ENCODE measurements around the gene TBC1D22B. TPM values are rescaled to one million over a fixed set of nuclear protein-coding genes. Genes with fewer than 3 reads are reported as not detected.
A peak's percentile ranks its signal among the peaks of the same experiment; 100 is the strongest.

The TBC1D22B gene
- total and polyA plus RNA-seq, 2 of the 13 experiments (the other 11 are each of a cell fraction or from before 2014, with no cell fraction given) = 9.7 to 12.9 TPM

DNA sequence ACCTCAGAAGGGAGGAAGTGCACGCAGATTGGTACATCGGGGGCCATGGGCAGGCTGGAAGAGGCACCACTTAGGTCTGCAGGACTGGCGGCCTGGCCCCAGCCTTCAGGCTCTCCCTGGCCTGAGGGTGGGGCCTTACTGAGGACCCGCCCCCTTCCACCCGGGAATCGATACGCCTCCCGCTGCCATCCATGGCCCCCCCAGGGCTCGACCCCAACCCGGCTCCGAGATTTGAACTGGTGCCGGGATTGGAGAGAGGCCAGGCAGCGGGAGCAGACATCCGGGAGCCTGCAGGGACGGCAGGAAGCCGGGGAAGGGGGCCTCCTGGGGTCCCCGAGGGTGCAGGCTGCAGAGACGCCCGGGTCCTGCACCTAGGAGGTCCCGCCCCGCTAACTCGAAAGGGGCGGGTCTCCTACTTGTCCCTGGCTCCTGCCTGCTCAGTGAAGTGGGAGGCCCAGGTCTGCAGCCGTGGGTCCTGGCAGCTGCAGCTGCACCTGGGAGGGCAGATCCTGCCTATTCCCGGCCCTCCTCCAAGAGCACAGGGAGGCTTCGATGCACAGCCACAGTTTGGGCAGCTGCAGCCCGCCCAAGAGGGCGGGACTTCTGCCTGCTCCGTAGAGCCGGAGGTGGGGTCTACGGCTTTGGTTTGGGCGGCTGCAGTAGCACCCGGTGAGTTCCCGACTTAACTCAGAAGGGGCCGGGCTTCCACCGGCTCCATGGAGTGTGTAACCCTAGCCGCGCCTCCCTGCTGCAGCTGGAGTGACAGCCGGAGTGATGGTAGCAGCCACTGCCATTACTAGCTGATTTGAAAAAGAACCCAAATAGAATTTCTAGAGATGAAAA, 35.2 kb upstream of the TBC1D22B start (continued):
- TF ChIP-seq AKAP8 (CRISPR knock-in tag; IDR thresholded peaks at IDR 0.05) (0 out of 2 replicates have a peak, but pooled peaks have one; percentile 64), IRF2 (CRISPR knock-in tag; IDR thresholded peaks at IDR 0.05) (peak; percentile 38; the same call in 1 of the 2 replicates), TCF7L2 (IDR thresholded peaks at IDR 0.05; ENCODE audit: low read depth, low read length) (no peak), SP2 (CRISPR knock-in tag; IDR thresholded peaks at IDR 0.05) (no peak), FOXO1 (CRISPR knock-in tag; IDR thresholded peaks at IDR 0.05) (peak; percentile 49), ZNF615 (CRISPR knock-in tag; IDR thresholded peaks at IDR 0.05; ENCODE audit: borderline replicate concordance) (no peak), NCOA1 (CRISPR knock-in tag; IDR thresholded peaks at IDR 0.05) (0 out of 2 replicates have a peak, but pooled peaks have one; percentile 58), FOXC1 (CRISPR knock-in tag; IDR thresholded peaks at IDR 0.05; ENCODE audit: borderline replicate concordance) (peak; percentile 21; the same call in 1 of the 2 replicates), ZNF607 (CRISPR knock-in tag; IDR thresholded peaks at IDR 0.05; ENCODE audit: borderline replicate concordance) (no peak; the same call in 1 of the 2 replicates), TEAD2 (CRISPR knock-in tag; IDR thresholded peaks at IDR 0.05) (no peak), ZNF598 (CRISPR knock-in tag; IDR thresholded peaks at IDR 0.05; ENCODE audit: borderline replicate concordance) (no peak; the same call in 1 of the 2 replicates), KDM3A (CRISPR knock-in tag; IDR thresholded peaks at IDR 0.05; ENCODE audit: low read depth) (peak; percentile 55; the same call in 1 of the 2 replicates), ZNF253 (CRISPR knock-in tag; IDR thresholded peaks at IDR 0.05; ENCODE audit: borderline replicate concordance) (0 out of 2 replicates have a peak, but pooled peaks have one; percentile 30), NCOA5 (CRISPR knock-in tag; IDR thresholded peaks at IDR 0.05) (no peak), ZNF34 (CRISPR knock-in tag; IDR thresholded peaks at IDR 0.05; ENCODE audit: borderline replicate concordance) (peak; percentile 95), CHD2 (IDR thresholded peaks at IDR 0.05; ENCODE audit: low read depth, low read length) (no peak), TOE1 (CRISPR knock-in tag; IDR thresholded peaks at IDR 0.05) (no peak), MED13 (CRISPR knock-in tag; IDR thresholded peaks at IDR 0.05) (no peak), ZNF207 (IDR thresholded peaks at IDR 0.05; ENCODE audit: borderline replicate concordance) (no peak)
- TF ChIP-seq, protein P1, sequence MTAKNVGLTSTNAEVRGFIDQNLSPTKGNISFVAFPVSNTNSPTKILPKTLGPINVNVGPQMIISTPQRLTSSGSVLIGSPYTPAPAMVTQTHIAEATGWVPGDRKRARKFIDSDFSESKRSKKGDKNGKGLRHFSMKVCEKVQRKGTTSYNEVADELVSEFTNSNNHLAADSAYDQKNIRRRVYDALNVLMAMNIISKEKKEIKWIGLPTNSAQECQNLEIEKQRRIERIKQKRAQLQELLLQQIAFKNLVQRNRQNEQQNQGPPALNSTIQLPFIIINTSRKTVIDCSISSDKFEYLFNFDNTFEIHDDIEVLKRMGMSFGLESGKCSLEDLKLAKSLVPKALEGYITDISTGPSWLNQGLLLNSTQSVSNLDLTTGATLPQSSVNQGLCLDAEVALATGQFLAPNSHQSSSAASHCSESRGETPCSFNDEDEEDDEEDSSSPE (CRISPR knock-in tag; IDR thresholded peaks at IDR 0.05) = peak; percentile 63
- TF ChIP-seq, protein P2, sequence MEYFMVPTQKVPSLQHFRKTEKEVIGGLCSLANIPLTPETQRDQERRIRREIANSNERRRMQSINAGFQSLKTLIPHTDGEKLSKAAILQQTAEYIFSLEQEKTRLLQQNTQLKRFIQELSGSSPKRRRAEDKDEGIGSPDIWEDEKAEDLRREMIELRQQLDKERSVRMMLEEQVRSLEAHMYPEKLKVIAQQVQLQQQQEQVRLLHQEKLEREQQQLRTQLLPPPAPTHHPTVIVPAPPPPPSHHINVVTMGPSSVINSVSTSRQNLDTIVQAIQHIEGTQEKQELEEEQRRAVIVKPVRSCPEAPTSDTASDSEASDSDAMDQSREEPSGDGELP (IDR thresholded peaks at IDR 0.05; ENCODE audit: borderline replicate concordance, low read depth) = peak; percentile 63; the same call in 1 of the 2 replicates
- TF ChIP-seq, protein P3, sequence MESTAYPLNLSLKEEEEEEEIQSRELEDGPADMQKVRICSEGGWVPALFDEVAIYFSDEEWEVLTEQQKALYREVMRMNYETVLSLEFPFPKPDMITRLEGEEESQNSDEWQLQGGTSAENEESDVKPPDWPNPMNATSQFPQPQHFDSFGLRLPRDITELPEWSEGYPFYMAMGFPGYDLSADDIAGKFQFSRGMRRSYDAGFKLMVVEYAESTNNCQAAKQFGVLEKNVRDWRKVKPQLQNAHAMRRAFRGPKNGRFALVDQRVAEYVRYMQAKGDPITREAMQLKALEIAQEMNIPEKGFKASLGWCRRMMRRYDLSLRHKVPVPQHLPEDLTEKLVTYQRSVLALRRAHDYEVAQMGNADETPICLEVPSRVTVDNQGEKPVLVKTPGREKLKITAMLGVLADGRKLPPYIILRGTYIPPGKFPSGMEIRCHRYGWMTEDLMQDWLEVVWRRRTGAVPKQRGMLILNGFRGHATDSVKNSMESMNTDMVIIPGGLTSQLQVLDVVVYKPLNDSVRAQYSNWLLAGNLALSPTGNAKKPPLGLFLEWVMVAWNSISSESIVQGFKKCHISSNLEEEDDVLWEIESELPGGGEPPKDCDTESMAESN (CRISPR knock-in tag; conservative IDR thresholded peaks at IDR 0.05) = 0 out of 2 replicates have a peak, but pooled peaks have one; percentile 35
- TF ChIP-seq, protein P4, sequence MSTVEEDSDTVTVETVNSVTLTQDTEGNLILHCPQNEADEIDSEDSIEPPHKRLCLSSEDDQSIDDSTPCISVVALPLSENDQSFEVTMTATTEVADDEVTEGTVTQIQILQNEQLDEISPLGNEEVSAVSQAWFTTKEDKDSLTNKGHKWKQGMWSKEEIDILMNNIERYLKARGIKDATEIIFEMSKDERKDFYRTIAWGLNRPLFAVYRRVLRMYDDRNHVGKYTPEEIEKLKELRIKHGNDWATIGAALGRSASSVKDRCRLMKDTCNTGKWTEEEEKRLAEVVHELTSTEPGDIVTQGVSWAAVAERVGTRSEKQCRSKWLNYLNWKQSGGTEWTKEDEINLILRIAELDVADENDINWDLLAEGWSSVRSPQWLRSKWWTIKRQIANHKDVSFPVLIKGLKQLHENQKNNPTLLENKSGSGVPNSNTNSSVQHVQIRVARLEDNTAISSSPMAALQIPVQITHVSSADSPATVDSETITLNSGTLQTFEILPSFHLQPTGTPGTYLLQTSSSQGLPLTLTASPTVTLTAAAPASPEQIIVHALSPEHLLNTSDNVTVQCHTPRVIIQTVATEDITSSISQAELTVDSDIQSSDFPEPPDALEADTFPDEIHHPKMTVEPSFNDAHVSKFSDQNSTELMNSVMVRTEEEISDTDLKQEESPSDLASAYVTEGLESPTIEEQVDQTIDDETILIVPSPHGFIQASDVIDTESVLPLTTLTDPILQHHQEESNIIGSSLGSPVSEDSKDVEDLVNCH (CRISPR knock-in tag; IDR thresholded peaks at IDR 0.05) = peak; percentile 62; the same call in 1 of the 2 replicates

Measured in HepG2 (cell line).